Caki2 (cell line): ENCODE measurements around the gene CBX2. TPM values are rescaled to one million over a fixed set of nuclear protein-coding genes. Genes with fewer than 3 reads are reported as not detected.
A peak's percentile ranks its signal among the peaks of the same experiment; 100 is the strongest.
"Not testable (repeated sequence)": the region's sequence is repeated elsewhere in the genome, so short reads cannot be mapped to it uniquely, and the experiment has no call there.

ENCODE experiments used
- DNase-seq: peaks from one replicate; pipeline ENCODE4 v3.0.0-alpha.2; 2015; ENCODE audit warnings: low read depth
- in situ Hi-C: cut with HindIII; loops from 2 replicates; pipeline ENCODE4 v1.10.0; 2016; ENCODE audit warnings: low sequenced_read_pairs, low pct_unique_long_range_greater_than_20kb, mixed read lengths
- total RNA-seq: library from RNA; depleted of rRNA; stranded (reverse); fragments of >200 nt; shearing (Covaris generic); gene quantifications from 2 replicates; pipeline ENCODE4 v1.2.3, GENCODE V29; 2014; ENCODE audit warnings: low replicate concordance

The CBX2 gene
- total RNA-seq, 1 experiment from 2014 or later = 14.7 TPM

DNA sequence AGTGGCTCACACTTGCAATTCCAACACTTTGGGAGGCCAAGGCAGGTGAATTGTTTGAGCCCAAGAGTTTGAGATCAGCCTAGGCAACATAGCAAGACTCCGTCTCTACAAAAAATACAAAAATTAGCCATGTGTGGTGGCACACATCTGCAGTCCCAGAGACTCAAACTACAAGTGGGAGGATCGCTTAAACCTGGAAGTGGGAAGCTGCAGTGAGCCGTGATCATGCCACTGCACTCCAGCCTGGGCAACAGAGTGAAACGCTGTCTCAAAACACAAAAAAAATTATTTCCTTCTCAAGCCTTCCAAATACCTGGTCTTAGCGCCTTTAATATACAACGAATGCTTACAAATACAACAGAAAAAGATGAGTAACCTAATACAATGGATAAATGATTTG, 19.7 kb upstream of the CBX2 start:
- no peak for DNase-seq

GRCh38 chr17:79760197-79760906, 17.6 kb upstream of the CBX2 start:
- no peak for DNase-seq
- in situ Hi-C loops = no loop called here

More for the DNA sequence above, 19.7 kb upstream of the CBX2 start:
- in situ Hi-C loops = no loop called here

DNA sequence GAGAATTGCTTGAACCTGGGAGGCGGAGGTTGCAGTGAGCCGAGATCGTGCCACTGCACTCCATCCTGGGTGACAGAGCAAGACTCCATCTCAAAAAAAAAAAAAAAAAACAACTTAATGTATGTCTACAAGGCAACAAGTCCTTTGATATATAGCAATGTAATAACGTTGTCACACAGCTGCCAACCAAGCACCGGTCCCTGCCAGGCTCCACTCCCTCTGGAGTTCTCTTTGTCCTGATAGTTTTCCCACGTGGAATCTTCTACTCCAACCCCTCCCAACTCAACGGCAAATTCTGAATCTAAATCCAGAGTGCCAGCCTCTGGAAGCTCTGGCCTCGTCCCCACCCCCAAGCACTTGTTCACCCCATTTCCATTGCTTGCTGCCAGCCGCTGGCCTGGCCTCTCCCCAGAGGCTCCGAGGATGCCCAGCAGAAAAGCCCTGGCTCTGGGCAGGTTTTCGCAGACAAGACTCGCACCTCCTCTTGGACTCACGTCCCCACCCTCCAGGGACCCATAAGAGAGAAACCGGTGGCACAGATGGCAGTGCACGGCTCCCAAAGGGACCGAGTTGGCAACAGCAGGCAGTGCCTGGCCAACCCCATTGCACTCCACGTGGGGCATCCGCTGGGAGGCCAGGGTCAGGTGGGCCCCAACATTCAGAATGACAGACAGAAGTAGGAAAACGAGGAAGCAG, 15.9 kb upstream of the CBX2 start:
- in situ Hi-C loops = no loop called here
- no peak for DNase-seq

DNA sequence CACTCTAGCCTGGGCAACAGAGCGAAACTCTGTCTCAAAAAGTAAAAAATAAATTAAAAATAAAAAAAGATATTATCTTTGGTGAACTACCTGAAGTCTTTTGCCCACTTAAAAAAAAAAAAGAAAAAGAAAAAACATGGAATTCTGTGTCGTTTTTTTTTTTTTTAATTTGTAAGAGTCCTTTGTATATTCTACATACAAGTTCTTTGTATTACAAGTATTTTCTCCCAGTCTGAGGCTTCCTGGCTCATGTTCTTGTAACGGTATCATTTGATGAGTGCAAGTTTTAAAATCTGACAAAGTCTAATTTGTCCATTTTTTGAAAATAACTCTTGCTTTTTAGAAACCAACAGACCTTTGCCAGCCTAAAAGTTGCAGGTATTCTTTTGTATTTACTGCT, 12.2 kb upstream of the CBX2 start:
- in situ Hi-C loops = no loop called here
- DNase-seq = no peak

DNA sequence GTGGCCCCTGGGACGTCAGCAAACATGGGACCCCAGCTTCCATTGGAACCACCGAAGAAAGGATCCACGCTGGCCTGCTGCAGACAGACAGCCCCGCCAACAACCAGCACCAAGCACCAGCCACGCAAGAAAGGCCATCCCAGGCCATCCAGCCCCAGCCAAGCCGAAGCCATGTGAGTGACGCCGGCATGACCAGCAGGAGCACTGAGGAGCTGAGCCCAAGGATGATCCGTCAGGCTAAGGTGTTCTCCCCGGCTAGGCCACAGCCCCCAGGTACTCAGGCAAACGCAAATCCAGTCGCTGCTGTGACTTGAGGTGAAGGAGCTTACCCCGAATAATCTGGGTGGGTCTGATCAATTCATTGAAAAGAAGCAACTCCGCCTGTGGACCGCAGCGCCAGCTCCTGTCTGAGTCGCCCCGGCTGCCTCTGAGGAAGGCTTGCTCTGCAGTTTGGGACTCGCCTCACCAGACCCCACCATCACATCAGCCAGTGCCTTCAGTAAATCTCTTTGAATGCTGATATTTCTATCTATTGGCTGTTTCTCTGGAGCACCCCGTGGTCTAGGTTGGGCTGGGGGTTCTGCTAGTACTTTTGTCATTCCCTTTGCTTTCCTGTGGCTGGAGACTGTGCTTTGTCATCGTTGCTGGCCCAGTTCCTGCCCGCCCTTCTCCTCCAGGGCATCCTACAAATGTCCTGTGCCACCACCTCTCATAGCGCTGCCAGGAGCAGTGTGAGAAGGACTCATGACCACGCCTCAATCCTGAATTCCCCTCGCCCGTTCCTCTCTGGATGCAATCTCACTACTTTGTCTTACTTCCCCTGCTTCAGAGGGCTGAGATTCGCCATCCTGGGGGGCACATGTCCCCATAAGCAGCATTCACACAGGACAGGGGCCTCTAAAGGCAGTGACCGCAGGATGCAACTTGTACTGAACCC, 8.1 kb upstream of the CBX2 start:
- in situ Hi-C loops = no loop called here
- peak; percentile 90 for DNase-seq

- in situ Hi-C loops = no loop called here
- DNase-seq = no peak
Measured at GRCh38 chr17:79771276-79771675, 6.7 kb upstream of the CBX2 start.

DNA sequence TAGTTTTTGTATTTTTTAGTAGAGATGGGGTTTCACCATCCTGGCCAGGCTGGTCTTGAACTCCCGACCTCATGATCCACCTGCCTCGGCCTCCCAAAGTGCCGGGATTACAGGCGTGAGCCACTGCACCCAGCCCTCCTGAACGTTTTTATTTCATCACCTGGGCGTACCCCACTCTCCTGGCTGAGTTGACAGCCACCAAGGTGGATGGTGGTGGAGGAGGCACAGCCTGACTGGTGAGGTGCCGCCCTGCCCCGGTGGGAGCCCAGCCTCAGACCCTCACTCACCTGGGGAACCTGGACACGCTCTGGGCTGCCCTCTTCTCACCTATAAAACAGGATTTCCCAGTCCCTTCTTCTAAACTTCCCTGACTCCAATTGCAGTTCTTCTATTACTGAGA, 5.2 kb upstream of the CBX2 start:
- in situ Hi-C loops, DNase-seq: not testable (repeated sequence)

GRCh38 chr17:79774561-79774975, 3.4 kb upstream of the CBX2 start:
- DNase-seq = no peak
- in situ Hi-C loops = no loop called here

- DNase-seq = no peak
- in situ Hi-C loops = no loop called here
Measured at GRCh38 chr17:79775632-79776031, 2.3 kb upstream of the CBX2 start.

DNA sequence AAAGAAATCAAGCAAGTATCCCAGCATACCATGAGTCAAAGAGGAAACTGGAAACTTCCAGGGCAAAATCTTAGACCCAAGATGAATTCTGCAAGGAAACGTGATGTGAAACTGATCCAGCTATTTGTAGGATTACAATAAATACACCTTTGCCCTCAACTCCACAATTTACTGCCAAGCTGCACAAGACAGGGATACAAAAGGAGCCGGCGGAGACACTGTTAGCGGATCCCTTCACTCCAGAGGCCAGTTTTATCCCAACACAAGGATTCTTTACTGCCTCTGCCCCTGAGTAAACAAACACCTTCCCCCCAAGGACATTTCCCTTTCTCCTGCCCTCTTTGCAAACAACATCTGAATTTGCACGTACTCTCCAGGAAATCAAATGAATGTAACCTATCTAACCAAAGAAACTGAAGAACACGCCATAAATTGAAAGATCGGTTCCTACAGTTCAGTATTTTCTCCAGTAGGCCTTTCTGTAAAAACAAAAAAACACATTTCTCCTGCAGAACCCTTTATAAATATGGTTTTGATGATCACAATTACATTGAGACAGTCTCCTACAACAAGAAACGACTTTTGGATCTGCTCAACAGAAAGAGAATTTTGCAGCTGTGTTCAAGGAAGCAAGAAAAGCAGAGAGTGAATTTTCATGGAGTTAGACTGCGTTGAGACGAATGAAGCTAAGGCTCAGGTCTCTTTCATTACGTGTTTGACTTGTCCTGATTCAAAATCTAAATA, 1.4 kb upstream of the CBX2 start:
- DNase-seq = no peak
- in situ Hi-C loops = no loop called here

DNA sequence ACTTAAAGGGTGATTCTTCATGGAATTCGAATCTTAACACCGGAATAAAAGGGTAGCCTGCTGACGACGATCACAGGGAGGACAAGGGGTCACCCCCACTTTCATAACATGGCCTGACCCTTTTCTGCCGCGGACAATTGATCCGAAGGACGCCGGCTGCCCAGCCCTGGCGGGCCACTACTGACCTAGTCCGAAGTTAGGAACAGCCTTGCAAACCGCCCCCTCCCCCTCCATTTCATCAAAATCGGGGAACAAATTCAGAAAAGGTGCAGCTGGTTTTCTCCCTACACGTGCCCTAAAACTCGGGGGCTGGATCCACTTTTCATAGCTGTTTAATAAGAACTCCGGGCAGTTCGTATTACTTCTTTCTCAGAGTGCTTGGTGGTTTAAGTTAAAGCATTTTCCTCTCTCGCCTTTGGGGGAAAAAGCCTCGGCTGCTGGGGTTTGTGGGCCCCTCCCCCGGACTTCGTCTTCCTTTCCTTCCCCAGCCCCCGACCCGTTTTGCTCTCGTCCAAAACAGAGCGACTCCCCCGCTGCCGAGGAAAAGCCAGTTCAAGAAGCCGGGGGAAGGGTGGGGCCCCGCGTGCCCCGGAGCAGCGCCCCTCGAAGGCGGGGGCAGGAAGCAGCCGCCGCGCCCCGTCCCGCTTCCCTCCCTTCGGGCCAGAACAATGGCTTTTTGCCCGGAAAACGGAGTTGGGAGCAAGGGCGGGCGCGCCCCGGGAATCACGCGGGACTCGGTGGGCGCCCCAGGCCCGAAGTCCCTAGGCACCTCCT, 641 bp upstream of the CBX2 start:
- DNase-seq = peak; percentile 50
- in situ Hi-C loops = no loop called here

DNA sequence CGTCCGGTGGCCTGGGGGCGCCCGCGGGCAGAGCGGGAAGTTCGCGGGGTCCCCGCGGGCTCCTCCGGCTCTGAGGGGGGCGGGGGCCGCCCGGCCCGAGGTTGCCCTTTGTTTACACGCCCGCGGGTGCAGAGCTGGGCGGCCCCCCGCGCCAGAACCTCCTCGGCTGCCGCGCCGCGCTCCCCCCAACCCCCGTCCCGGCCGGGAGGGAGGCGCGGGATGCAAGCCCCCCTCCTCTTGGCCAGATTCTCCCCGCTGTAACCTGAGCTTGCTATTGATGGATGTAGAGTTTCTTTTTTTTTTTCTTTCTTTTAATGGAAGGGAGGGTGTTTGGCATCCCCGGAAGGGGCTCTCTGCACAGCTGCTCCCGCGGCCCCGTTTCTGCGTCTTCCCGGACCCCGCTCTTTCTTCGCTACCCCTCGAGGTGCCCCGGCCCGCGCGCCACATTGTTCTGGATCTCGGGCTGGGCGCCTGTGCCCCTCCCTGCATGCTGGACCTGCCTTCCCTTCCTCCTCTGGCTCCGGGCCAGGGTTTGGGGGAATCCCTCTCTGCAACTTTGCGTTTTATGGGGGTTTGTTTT, 646 bp downstream of the CBX2 start:
- in situ Hi-C loops = no loop called here
- DNase-seq = peak; percentile 26

DNA sequence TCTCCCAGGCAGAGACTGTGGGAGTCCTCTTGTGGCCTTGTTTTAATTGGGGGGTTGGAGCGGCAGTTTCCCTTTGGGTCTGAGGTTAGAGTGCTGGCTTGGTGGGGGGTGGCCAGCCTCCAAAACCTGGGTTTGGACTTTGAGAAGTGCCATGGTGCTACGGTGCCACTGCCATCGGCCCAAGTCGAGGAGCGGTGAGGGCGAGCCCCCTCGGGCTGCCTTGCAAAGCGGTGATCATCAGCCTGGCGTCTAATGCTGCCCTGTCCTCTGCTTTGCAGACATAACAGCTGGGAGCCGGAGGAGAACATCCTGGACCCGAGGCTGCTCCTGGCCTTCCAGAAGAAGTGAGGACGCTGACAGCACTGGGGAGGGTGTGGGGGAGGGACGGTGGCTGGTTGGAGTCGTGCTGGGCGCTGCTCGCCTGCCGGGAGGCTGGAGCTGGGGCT, 1.2 kb downstream of the CBX2 start:
- in situ Hi-C loops = no loop called here
- DNase-seq = no peak

DNA sequence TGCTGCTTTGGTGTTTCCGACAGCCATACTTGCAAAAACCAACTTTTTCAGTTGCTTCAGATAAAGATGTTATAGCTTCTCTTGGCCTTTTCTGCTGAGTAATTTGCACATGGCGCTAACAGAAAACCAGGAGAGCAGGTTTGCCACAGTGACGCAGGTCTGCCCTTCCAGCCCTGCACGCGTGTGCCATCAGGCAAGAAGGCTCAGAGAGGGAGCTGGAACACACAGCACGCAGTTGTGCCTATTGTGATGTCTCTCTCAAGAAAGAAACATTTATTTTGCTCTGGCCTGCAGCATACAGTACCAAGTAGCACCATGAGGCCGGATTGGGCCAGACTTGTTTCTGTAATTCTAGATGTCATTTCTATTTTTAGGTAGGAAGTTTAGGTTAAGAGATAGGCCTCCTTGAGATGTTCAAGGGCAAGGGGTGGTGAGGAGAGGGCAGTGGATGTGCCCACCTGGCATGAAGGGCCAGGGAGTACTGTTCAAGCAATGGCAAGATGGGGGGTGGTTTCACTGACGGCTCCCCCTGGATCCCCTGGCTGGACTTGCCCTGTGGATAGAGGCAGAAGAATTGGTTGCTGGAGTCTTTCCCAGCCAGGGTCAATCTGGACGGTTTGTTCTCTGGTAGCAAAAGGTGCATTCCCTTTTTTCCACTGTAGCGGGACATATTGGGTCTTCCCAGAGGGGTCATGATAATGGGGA, 1.9 kb downstream of the CBX2 start:
- in situ Hi-C loops = no loop called here
- DNase-seq = no peak

DNA sequence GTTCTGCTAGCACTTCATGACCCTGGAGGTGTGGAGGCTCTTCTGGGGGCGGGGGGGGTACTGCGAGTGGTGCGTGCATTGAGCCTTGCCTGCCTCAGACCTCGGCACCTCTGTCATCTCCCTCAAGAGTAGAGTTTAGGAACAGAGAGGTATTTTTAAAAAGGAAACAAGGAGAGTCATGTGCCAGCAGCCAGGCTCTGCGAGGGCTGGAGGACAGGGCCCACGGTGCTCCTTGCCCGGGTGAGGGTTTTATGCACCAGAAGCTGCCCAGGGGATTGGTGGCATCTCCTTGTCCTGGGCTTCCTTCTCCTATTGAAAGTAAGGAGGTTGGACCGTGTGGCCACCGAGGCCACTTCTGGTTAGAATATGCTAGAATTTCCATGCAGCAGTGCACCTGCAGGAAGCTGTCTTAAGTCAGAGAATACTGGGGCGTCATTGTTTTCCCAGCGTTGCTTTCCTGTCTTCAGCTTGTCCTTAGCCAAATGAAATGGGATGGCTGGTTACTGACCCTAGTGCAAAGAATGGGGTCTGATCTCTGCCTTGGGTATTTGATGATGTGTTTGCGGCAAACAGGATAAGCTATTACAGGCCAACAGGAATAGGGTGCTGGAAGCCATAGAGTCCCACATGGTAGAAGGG, 3.2 kb downstream of the CBX2 start:
- no peak for DNase-seq
- in situ Hi-C loops = no loop called here
